Astrocyte of the spinal cord (primary cell): ENCODE results near the gene UNC79.

Experiments used
- DNase-seq: peaks from one replicate; pipeline ENCODE4 v3.0.0; 2011; ENCODE audit warnings: low read depth, low spot score
- H3K4me3 ChIP-seq: 2 replicates; pipeline ENCODE4 v1.5.1; 2011; ENCODE audit warnings: low read depth, mild to moderate bottlenecking, low read length, moderate library complexity
- in situ Hi-C: cut with HindIII; loops from 2 replicates; pipeline ENCODE4 v1.10.0; 2017; ENCODE audit warnings: low sequenced_read_pairs
- TF ChIP-seq, protein P1 (sequence below): IDR thresholded peaks from 2 replicates; pipeline ENCODE4 v1.5.1; 2012; ENCODE audit warnings: low read depth, mild to moderate bottlenecking, low read length, inconsistent platforms

Gene UNC79

DNA sequence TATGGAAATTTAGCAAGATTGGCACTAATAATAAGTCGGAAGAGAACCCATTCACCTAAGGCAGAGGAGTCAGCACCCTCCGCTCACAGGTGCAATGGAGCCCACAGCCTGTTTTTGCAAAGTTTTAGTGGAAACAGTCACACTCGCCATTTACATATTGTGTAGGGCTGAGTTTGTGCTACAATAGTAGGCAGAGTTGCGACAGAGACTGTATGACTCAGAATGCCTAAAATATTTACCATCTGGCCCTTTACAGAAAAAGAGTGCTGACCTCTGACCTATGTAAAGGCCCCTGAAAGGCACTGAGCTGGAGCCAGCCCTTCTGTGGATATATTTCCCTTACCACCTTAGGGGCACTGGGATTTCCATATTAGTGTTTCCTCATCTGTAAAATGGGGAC is 278.5 kb downstream of the UNC79 start:
- in situ Hi-C loops = no loop called here
- TF ChIP-seq, protein P1, sequence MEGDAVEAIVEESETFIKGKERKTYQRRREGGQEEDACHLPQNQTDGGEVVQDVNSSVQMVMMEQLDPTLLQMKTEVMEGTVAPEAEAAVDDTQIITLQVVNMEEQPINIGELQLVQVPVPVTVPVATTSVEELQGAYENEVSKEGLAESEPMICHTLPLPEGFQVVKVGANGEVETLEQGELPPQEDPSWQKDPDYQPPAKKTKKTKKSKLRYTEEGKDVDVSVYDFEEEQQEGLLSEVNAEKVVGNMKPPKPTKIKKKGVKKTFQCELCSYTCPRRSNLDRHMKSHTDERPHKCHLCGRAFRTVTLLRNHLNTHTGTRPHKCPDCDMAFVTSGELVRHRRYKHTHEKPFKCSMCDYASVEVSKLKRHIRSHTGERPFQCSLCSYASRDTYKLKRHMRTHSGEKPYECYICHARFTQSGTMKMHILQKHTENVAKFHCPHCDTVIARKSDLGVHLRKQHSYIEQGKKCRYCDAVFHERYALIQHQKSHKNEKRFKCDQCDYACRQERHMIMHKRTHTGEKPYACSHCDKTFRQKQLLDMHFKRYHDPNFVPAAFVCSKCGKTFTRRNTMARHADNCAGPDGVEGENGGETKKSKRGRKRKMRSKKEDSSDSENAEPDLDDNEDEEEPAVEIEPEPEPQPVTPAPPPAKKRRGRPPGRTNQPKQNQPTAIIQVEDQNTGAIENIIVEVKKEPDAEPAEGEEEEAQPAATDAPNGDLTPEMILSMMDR = no peak
- DNase-seq = no peak
- H3K4me3 ChIP-seq = no peak overlapping the region

- DNase-seq = no peak
- TF ChIP-seq, protein P1 = no peak
- in situ Hi-C loops = no loop called here
- no peak overlapping the region for H3K4me3 ChIP-seq
Measured at GRCh38 chr14:93712079-93712837, 281.5 kb downstream of the UNC79 start.

DNA sequence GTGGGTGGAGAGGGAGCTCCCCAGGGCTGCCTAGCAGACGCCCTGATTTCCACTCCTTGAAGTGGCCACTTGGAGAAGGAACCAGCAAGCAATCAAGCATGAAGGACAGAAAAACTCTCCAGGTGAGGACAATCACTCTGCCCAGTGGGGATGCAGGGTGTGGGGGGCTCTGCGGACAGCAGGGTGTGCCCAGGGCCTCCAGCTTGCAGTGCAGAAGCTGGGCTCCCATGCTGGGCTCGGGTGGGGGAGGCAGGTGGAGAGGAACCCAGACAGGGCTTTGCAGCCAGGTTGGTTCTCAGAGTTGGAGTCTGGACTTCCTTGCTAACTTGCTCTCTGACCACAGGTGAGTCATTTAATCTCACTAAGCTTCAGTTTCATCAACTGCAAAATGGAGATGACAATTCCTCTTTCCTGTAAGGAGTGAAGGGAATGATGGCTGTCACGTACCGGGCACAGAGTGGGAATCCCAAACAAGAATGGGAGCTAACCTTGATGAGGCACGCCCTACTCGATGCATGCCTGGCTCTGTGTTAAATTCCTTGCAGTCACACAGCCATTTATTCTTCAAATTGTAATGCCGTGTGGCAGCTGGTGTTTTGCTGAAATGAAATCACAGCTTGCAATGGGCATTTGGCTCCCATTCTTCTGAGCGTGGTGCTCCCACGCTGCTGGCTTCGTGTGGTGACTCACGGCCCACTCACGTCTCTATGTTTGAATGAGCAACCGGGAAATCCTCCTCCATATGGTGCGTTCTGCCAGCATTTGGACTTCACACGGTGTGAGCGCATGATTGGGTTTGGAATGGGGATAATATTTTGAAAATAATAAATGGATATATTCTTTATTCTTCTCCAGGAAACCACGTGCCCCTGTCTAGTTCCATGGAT is 282.3 kb downstream of the UNC79 start:
- DNase-seq = no peak
- TF ChIP-seq, protein P1 = no peak
- in situ Hi-C loops = no loop called here
- no peak overlapping the region for H3K4me3 ChIP-seq

DNA sequence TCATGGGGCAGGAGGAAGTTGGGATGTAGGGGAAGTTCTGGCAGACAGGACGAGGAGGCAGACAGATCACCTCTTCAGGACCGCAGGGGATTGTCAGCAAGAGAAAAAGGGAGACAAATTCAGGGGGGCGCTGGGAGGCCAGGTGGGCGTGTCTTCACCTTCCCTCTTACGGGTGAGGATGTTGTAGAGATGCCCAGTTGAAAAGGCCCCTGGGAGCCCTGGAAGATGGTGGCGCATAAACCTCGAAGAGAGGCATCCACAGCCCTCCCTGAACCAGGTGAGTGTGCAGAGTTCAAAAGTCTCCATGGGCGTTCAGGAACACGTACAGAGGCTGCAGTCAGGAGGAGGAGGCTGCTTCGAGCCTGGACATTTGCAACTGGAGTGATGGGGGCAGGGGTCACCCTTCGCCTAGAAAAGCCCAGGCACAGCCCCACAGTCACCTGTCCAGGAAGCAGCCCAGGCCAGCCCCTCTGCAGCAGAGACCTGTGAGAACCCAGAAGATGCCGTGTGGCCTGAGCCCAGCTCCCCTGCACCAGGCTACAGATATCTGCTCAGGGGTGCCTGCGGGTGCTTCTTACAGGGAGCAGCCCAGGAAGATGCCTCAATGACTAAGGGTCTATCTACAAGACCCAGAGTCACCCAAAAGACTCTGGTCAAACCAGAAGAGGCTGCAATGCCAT is 283.1 kb downstream of the UNC79 start:
- in situ Hi-C loops = no loop called here
- DNase-seq = no peak
- no peak overlapping the region for H3K4me3 ChIP-seq
- TF ChIP-seq, protein P1 = no peak

DNA sequence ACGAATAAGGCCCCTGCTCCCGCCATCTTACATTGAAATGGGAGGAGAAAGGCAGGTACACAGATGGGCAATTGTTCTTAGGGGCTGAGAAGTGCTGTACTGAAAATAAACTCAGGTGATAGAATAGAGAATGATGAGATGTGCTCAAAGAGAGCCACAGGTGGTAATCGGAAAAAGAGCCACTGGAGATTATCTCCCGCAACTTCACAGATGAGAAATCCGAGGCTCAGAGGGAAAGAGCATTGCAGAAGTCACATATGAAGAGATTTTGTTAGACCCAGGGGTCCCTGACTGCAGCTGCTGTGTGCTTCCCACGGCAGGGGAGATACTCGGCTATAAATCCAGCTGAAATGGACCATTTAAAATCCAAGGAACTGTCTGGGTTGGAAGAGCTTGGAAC is 283.9 kb downstream of the UNC79 start:
- TF ChIP-seq, protein P1 = no peak
- H3K4me3 ChIP-seq = no peak overlapping the region
- in situ Hi-C loops = no loop called here
- DNase-seq = no peak

DNA sequence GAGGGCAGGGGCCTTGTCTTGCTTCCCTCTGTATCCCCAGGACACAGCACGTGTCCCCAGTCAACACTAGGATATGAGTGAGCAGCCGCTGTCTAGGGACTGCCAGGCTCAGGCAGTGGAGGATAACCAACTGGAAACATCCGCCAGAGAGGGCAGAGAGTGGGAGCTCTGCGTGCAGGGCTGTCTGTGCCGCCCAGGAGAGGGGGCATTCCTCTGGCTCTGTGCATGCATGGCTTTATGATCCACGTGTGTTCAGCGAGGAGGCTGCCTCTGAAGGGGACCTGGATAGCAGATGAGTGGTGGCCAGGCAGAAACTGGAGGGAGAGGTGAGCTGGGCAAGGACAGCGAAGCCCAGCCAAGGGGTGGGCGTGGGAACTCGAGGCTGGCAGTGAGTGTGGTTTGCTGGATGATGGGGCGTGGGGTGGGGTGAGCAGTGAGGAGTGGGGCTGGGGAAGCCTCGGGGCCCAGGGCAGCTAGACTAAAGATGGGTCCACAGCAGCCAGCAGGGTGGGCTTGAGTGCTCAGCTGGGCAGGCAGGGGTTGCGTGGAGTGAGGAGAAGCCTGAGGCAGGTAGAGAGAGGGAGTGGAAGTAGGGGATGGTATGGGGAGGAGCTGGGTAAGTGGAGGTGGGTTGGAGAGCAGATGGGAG is 284.7 kb downstream of the UNC79 start:
- no peak overlapping the region for H3K4me3 ChIP-seq
- in situ Hi-C loops = no loop called here
- TF ChIP-seq, protein P1 = no peak
- DNase-seq = no peak
